Mammary epithelial cell (primary cell): Measurements from ENCODE around the gene PRTG.
"Not testable (repeated sequence)": the region's sequence is repeated elsewhere in the genome, so short reads cannot be mapped to it uniquely, and the experiment has no call there.

Experiments used
- EZH2 ChIP-seq: IDR thresholded peaks from 2 replicates; pipeline ENCODE4 v1.6.1; 2012; ENCODE audit warnings: low read length, inconsistent platforms, borderline replicate concordance
- TF ChIP-seq, protein P1 (sequence below), 2 donors: IDR thresholded peaks in 1 of 2; conservative IDR thresholded peaks in 1 of 2; 2 replicates each; pipeline ENCODE4 v1.5.1; 2011 to 2012; ENCODE audit warnings: inconsistent platforms in 2 of 2, low read length in 2 of 2, mild to moderate bottlenecking in 2 of 2, control low read depth in 1 of 2, low read depth in 1 of 2; ENCODE audit not compliant: insufficient read depth in 1 of 2; ENCODE audit errors: extremely low read depth in 1 of 2

DNA sequence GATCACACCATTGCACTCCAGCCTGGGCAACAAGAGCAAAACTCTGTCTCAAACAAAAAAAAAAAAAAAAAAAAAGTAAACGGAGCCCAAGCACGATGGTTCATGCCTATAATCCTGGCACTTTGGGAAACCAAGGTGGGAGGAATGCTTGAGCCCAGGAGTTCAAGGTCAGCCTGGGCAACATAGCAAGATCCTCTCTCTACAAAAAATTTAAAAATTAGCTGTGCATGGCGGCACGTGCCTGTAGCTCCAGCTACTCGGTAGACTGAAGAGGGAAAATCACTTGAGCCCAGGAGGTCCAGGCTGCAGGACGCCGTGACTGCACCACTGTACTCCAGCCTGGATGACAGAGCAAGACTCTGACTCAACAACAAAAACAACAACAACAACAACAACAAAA is 9.5 kb downstream of the PRTG start:
- TF ChIP-seq, protein P1, sequence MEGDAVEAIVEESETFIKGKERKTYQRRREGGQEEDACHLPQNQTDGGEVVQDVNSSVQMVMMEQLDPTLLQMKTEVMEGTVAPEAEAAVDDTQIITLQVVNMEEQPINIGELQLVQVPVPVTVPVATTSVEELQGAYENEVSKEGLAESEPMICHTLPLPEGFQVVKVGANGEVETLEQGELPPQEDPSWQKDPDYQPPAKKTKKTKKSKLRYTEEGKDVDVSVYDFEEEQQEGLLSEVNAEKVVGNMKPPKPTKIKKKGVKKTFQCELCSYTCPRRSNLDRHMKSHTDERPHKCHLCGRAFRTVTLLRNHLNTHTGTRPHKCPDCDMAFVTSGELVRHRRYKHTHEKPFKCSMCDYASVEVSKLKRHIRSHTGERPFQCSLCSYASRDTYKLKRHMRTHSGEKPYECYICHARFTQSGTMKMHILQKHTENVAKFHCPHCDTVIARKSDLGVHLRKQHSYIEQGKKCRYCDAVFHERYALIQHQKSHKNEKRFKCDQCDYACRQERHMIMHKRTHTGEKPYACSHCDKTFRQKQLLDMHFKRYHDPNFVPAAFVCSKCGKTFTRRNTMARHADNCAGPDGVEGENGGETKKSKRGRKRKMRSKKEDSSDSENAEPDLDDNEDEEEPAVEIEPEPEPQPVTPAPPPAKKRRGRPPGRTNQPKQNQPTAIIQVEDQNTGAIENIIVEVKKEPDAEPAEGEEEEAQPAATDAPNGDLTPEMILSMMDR (conservative IDR thresholded peaks at IDR 0.05 in 1 of 2, IDR thresholded peaks at IDR 0.05 in 1 of 2; ENCODE audit: extremely low read depth in 1 of 2, insufficient read depth in 1 of 2, low read depth in 1 of 2, low read length in 2 of 2): not testable (repeated sequence)
- not testable (repeated sequence) for TF ChIP-seq EZH2
